ENCODE results near the gene SPEG.
A peak's percentile ranks its signal among the peaks of the same experiment; 100 is the strongest.

SPEG gene

GRCh38 chr2:219477179-219477578, 42.5 kb downstream of the SPEG start:
- no peak for DNase-seq (ENCODE audit: low read depth in 2 of 2)

- DNase-seq (ENCODE audit: low read depth in 2 of 2), result no peak
Measured at GRCh38 chr2:219477815-219478214, 43.2 kb downstream of the SPEG start.

- no peak for DNase-seq (ENCODE audit: low read depth in 2 of 2)
Measured at GRCh38 chr2:219478916-219479315, 44.3 kb downstream of the SPEG start.

- DNase-seq (ENCODE audit: low read depth in 2 of 2), result no peak
Measured at GRCh38 chr2:219480004-219480403, 45.4 kb downstream of the SPEG start.

- DNase-seq (ENCODE audit: low read depth in 2 of 2), result no peak
Measured at GRCh38 chr2:219482674-219483405, 48.2 kb downstream of the SPEG start.

GRCh38 chr2:219483451-219484342, 49.1 kb downstream of the SPEG start:
- DNase-seq (ENCODE audit: low read depth in 2 of 2), result no peak

GRCh38 chr2:219484343-219485200, 49.9 kb downstream of the SPEG start:
- DNase-seq (ENCODE audit: low read depth in 2 of 2), result no peak

GRCh38 chr2:219485201-219485580, 50.5 kb downstream of the SPEG start:
- no peak for DNase-seq (ENCODE audit: low read depth in 2 of 2)

GRCh38 chr2:219486380-219486959, 51.8 kb downstream of the SPEG start:
- DNase-seq (ENCODE audit: low read depth in 2 of 2), result no peak

- no peak for DNase-seq (ENCODE audit: low read depth in 2 of 2)
Measured at GRCh38 chr2:219488149-219488843, 53.7 kb downstream of the SPEG start.

- DNase-seq (ENCODE audit: low read depth in 2 of 2), result no peak
Measured at GRCh38 chr2:219488844-219489194, 54.2 kb downstream of the SPEG start.

GRCh38 chr2:219489315-219489714, 54.7 kb downstream of the SPEG start:
- DNase-seq (ENCODE audit: low read depth in 2 of 2), result no peak

GRCh38 chr2:219490186-219490585, 55.5 kb downstream of the SPEG start:
- DNase-seq (ENCODE audit: low read depth in 2 of 2), result no peak

GRCh38 chr2:219490600-219491130, 56.0 kb downstream of the SPEG start:
- DNase-seq (ENCODE audit: low read depth in 2 of 2), result no peak

- no peak for DNase-seq (ENCODE audit: low read depth in 2 of 2)
Measured at GRCh38 chr2:219491278-219491963, 56.8 kb downstream of the SPEG start.

- DNase-seq (ENCODE audit: low read depth in 2 of 2), result no peak
Measured at GRCh38 chr2:219492575-219492974, 57.9 kb downstream of the SPEG start.

GRCh38 chr2:219493086-219493485, 58.4 kb downstream of the SPEG start:
- no peak for DNase-seq (ENCODE audit: low read depth in 2 of 2)

GRCh38 chr2:219494952-219495530, 60.4 kb downstream of the SPEG start:
- no peak for DNase-seq (ENCODE audit: low read depth in 2 of 2)

- DNase-seq (ENCODE audit: low read depth in 2 of 2), result peak; percentile 28 to 39
Measured at GRCh38 chr2:219495531-219496122, 61.0 kb downstream of the SPEG start.

Data from activated CD4-positive, alpha-beta T cell treated with anti-CD3 and anti-CD28 coated beads for 24 hours (primary cell).